B cell (primary cell): Measurements from ENCODE around the gene PHC2.

Source experiments
- EZH2 ChIP-seq: IDR thresholded peaks from 2 replicates; pipeline ENCODE4 v1.6.1; 2012; ENCODE audit warnings: borderline replicate concordance, low read depth, mild to moderate bottlenecking, moderate library complexity, low read length; ENCODE audit not compliant: insufficient read depth, poor library complexity, severe bottlenecking
- TF ChIP-seq, protein P1 (sequence below): fragments of 200-600 bp; IDR thresholded peaks from one replicate; pipeline ENCODE4 v1.8.0; 2022; ENCODE audit warnings: antibody characterized with exemption, mild to moderate bottlenecking

DNA sequence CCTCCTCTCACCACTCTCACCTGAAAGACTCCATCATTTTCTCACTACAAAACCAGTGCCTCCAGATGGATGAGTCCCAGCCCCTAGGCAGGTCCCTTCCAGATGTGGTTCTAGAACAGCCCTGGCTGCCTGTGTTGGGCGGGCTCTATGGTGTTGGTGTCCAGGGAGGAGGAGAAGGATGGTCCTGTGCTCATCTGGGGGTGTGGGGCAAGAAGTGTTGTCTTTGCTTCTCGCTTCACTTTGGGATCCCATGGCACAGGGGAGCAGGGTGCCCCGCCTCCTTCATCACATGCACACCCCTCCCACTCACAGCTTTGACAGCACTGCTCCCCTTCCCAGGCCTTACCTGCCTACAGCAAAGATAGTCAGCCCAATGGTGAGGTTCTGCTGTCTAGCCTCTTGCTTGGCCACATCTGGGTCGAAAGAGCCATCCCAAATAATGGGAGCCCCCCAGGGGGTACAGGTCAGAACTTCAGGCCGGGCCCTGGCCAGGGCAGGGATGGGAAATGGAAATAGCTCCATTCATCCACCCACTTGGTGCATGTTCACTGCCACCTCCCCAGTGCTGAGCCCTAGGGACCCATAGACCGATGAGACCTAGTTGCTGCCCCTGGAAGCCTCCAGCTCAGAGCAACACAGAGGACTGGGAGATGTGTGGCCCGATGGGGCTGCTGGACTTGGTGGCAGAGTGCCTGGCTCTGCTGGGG is 119.0 kb downstream of the PHC2 start:
- TF ChIP-seq, protein P1, sequence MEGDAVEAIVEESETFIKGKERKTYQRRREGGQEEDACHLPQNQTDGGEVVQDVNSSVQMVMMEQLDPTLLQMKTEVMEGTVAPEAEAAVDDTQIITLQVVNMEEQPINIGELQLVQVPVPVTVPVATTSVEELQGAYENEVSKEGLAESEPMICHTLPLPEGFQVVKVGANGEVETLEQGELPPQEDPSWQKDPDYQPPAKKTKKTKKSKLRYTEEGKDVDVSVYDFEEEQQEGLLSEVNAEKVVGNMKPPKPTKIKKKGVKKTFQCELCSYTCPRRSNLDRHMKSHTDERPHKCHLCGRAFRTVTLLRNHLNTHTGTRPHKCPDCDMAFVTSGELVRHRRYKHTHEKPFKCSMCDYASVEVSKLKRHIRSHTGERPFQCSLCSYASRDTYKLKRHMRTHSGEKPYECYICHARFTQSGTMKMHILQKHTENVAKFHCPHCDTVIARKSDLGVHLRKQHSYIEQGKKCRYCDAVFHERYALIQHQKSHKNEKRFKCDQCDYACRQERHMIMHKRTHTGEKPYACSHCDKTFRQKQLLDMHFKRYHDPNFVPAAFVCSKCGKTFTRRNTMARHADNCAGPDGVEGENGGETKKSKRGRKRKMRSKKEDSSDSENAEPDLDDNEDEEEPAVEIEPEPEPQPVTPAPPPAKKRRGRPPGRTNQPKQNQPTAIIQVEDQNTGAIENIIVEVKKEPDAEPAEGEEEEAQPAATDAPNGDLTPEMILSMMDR, result no peak
- no peak for TF ChIP-seq EZH2
